HG03575 (cell line): ENCODE measurements around the gene CACNA1I.
"Not testable (repeated sequence)": the region's sequence is repeated elsewhere in the genome, so short reads cannot be mapped to it uniquely, and the experiment has no call there.

ENCODE experiments used
- ATAC-seq: cut with Tn5 transposase; IDR thresholded peaks from one replicate; pipeline ENCODE4 v1.9.1; 2021; ENCODE audit not compliant: unreplicated experiment, insufficient number of reproducible peaks, low FRiP score; ENCODE audit errors: extremely low read depth

CACNA1I gene

DNA sequence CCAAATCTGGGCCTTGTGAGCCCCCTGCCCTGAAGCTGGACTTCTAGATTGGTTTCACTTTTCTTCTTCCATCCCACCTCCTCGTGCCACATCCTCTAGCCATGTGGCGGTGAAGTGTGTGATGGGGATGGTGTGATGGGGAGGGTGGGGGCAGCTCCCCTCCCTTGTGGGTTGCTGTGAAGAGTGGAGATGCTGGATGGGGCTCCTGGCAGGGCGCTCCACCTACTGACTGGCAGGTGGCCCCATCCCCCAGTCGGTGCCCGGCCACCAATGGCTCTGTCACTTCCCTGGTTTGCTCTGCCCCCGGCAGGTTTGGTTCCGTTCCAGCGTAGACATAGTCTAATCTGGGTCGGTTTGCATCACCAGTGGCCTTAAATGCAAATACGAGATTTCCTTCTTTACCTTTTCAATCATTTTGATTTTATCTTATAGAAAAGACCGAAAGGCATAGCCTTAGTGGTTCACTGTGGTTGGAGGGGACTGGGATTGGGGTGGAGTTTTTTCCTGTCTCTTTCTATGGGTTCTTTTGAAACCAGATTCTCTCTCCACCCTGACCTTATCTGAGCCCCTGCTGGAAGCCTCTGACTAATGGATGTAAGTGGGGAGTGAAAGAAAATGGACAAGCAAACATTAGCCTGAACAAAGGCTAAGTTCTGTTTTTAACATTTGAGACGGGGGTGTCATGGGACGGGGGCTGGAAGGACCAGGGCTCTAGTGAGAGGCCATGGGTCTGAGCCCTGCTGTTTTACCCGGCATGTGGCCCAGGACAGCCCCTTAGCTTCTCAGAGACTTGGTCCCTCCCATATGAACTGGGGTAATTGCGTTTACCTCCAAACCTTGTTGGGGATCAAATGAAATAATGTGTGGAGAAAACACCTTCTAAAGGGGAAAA is 149.3 kb downstream of the CACNA1I start:
- no peak for ATAC-seq

DNA sequence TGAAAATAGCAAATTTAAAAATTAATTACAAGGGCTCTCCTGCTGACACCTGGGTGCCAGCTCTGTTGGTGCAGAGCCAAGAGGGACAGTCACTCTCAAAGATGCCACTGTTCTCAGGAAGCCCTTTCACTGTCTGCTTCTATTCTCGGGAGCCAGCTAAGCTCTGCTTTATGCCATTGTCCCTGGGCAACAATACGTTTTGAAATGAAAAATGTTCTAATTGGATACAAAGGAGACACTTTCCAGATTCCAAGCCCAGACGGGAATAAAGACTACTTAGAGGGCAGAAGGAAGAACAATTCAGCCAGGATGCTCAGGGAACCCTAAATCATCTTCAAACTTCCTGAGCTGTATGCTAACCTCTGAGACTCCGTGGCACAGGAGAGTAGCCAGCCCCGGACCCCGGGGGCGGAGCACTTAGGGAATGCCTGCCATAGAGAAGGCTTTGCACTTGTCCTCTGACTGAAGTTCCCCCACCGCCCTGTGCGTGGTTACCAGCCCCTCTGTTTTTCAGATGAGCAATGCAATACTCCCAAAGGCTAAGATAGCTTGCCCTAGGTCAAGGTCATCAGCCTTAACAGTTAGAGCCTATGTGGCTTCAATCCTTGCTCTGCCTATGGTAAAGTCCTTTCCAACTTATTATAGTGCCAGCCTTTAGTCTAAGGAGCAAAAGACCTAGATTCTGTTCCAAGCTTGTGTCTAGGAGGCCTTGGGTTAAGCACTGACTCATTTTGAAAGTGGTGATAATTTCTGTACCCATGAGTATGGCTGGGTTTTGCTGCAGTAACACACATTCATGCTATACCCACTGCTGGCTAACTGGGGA is 150.9 kb downstream of the CACNA1I start:
- ATAC-seq, result no peak

DNA sequence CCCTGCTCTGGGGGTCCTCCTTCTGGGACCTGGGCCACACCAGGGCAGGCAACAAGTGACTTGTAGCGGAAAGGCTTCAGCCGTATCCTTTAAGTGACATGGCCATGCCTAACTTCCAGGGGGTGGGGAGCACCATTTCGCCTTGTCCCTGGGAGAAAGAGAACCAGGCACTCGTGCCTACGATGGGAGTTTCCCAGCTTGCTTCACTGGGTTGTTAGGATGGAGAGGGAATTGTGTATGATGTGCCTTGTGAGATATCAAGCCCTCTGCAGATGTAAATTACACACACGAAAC is 151.4 kb downstream of the CACNA1I start:
- ATAC-seq, result no peak

DNA sequence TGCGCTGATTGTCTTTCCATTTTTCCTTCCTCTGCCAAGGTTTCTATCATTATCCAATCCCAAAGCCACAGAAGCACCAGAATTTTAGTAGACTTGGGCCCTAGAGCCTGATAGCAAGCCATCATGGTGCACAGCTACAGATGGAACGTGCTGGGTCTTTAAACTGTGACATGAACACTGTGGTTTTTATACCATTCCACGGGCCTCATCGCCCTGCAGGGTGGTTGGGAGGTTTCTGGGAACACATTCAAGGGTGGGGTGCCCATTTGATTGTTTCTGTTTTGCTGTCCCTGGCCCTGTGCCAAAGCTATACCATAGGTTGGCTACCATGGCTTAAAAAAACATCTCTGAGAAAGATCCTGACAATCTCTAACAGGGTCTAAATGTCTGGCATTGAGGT is 151.9 kb downstream of the CACNA1I start:
- ATAC-seq, result no peak

DNA sequence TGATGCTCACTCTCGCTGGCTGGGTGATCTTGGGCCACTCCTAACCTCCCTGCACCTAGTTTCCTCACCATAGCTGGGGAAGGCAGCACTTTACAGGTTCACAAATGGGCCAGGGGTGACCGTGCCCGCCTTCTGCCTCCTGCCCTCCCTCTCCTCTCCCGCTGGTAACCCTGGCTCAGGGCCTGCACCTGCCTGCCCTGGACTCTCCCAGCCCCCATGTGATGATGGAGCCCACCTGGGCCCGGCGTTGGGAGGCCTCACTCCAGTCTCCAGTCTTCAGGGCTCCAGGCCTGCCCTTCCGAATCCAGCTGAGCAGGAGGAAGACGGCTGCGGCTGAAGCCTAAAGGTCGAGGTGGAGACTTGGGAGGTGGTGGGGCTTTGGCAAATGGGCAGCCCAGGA is 152.9 kb downstream of the CACNA1I start:
- ATAC-seq, result no peak

DNA sequence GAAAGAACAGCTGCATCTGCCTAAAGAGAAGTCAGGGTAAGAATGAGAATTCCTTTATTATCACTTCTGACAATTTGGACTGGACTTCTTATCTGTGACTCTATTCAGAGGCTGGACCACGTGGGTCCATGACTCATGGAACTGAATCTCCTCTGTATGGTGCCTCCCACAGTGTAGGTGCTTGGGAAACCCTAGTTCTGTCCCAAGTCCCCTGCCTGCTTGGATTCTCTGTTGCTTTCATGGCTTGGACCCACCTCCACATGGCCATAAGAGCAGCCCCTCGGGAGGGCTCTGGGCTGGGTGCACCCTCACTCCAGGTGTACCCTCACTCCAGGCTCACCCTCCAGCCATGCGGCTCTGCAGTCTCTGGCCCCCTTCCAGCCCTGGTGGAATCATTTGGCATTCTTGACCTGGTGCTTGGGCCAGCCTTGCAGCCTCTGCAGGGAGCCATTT is 153.4 kb downstream of the CACNA1I start:
- ATAC-seq, result no peak

DNA sequence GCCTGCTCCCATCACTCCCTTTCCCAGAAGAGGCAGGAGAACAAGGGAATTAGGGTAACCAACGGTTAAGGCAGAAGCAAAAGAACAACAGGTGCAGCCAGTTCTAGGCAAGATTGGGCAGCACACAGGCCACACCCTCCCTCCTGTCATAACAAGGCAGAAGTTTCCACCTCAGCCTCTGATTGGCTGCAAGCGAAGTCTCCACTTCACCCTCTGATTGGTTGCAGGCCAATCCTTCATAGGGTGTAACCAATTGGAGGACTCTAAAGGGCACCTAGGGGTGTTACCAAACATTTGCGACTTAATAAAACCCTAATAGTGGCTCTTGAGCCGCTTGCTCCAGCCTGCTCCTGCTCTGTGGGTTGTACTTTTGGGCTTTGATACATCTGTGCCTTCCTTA is 153.8 kb downstream of the CACNA1I start:
- ATAC-seq, result no peak

DNA sequence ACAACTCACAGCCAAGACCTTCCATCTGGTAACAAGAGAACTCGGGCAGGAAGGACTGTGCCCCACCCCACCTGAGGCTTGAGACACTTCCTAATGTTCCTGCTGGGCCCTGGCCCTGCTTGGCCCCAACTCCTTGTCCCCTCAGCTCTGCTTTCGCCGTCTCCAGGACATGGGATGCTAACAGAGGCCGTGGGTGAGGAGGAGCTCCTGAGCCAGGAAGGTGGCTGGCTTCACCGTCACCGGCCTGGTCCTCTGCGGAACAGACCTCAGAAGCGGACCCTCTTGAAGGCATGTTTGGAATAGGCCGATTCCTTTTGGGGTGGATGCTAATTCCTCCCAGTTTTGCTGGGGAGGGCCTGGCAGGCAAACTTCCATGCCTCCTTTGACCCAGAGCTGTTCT is 154.3 kb downstream of the CACNA1I start:
- no peak for ATAC-seq

DNA sequence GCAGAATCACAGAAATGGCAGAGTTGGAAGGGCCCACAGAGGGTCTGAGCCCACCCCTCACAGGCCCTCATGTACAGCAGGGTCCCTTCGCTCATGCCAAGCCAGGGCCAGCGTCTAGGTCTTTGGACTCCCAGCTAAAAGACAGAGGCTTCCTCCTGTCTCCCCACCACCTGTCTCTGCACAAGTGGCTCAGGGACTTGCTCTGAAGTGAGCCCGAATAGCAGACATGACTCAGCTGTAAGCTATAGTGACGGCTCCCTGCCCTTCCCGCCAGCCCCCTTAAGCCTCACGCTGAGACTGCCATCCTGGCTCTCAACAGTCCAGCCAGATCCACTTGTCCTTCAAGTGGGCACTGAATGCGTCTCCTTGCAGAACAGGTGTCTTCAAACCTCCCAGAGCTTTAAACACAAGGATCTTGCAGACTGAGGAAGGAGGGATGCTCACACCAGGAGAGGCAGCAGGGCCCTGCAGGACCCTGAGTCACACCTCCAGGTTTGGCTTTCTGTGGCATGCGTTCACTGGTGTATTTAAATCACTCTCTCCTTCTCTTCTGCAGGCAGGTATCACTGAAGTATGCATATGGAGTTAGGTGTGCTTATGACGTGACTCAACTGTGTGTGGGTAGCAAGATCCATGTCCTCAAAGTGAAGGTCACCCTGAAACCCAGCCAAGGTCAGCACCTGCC is 154.9 kb downstream of the CACNA1I start:
- ATAC-seq, result no peak

DNA sequence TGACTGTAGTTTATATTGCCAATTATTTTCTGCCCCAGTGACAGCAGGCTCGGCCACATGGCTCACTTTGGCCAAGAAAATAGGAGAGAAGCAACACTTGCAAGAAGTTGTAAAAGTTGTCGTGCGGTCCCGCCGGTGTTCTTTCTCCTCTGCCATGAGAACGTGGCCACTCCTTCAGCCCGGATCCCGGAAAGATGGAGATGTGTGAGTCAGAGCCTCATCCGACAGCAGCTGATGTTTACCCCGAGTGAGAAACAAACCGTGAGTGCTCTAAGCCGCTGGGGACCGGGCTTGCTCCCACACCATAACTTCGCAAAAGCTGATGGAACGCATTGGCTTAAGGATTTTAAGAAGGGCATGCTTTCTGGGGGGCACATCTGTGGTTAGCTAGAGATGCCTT is 157.0 kb downstream of the CACNA1I start:
- ATAC-seq, result no peak

DNA sequence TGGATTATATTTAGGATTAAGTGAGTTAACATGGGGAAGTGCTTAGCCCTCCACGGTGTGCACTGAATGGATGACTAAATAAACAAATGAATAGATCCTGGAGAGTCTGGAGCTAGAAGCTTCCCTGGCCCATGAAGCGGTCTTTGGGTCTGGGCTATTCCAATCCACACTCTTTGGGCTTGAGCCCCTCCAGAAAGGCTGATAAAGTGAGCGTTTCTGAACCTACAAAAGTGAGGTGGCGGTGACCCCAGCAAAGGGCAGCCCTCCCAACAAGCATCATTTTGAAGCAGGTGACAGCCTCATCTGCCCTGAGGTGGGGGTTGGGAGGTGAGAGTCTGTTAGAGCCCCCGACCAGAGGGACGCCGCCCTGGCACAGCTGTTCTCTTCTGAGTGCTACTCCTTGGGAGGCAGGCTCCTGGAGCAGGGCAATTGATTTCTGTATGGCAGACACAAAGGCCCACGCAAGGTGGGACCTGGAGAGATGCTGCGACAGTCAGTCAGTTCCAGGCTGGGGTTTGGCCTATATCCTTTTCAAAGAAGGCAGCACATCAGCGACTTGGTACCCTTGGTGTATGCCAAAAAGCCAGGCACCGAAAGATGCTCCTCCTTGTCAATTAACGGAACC is 157.8 kb downstream of the CACNA1I start:
- ATAC-seq, result no peak

DNA sequence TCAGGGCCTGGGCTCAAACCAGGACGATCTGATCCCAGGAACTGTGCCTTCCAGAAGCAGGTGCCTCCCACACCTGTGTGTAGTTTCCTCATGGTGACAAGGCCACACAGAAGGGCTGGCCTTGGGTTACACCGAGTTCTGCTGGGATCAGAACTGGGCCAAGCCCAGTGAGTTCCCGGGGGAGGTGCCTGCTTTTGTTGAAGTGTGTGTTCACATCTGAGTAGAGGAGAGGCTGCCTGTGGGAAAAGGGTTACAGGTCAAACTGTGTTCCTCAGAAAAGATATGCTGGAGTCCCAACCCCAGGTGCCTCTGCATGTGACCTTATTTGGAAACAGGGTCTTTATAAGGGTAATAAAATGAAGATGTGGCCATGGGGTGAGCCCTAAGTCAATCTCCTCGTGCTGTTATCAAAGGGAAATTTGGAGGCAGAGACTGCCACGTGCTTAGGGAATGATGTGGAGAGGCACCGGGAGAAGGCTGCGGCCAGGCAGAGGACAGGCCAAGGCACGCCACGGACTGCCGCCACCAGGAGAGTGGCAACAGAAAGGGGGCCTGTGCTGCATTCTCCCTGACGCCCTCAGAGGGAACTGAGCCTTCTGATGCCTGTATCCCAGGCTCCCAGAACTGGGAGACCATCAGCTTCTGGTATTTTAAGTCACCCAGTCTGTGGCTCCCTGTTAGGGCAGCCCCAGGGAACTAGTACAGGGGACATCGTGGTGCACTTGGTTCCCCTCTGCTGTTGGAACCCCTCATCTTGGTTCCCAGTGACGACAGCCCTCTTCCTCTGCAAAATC is 158.8 kb downstream of the CACNA1I start:
- no peak for ATAC-seq

DNA sequence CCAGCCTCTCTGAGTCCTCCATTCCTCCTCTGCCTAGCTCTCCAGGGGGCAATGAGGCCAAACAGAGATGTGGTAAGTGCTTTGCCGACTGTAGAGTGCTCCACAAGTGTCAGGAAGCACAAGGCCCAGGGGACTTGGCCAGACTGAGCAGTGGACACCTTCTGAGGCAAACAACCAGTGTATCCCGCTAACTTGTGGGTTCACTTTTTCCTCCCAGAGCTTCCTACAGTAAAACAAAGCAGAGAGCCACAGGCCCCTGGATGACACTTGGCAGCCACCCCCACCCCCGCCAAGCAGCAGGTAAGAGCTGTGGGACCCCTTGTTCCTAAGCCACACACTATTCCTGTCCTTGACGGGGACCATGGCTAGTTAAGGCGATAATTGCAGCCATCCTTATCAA is 160.9 kb downstream of the CACNA1I start:
- no peak for ATAC-seq

DNA sequence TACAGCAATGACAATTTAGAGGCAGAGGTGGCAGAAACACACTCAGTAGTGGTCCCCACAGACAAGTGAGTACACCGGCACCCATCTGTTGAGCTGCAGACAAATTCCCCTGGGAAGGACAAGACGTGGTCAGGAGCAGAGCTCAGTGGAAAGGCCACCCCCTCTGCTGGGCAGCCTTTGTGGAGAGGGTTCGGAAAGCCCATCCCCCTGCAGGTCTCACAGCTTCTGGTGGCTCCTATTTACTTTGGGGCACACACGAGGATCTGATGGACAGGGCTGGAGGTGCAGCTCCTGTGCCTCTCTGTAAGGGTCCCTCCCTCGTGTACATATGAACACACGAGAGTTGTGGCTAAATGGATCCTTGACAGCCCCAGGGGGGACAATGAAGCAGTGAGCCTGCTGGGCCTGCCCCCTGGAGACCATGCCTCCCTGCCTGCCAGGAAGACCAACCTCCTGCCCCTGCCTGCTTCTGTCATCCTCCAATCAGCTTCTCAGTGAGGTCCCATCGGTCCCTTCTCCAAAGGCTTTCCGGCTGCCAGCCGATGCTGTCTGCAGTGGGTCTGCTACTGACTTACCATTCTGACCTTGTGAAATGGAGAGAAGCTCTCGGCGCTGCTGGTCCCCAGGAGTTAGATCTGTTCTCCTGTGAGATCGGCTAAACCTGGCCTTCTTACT is 161.5 kb downstream of the CACNA1I start:
- ATAC-seq, result no peak

DNA sequence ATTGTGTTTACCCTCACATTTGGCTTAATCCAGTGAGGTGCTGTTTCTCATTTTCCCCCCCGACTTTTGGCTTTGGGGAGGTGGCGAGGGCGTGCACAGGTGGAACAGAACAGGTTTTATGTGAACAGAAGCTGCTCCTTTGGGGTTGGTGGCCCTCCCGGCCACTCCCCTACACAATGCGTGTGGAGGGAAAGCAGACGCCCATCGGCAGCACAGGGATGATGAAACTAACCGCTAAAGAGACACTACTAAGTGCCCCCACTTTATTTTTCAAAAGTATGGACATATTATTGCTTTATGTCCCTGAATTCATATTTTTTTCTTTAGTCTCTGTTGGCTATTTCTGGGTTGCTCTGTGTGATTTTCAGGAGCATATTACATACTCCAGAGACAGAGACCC is 162.1 kb downstream of the CACNA1I start:
- ATAC-seq, result no peak

DNA sequence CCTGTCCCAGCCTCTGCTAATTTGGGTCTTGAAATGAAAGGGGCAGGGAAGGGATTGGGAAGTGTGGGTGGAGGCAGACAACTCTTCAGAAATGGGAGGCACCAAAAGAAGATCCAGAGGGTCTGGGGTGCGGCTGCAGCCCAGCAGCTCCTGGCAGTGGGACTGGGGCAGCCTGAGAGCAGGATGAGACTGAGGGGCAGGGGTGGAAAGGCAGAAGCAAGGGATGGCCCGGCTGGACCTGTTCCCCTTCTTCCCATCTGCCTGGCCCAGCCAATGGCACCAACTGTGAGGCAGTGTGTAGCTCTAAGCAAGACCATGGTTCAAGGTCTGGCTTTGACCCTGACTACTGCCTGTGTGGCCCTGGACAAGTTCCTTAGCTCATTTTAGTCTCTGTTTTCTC is 162.6 kb downstream of the CACNA1I start:
- ATAC-seq, result no peak

DNA sequence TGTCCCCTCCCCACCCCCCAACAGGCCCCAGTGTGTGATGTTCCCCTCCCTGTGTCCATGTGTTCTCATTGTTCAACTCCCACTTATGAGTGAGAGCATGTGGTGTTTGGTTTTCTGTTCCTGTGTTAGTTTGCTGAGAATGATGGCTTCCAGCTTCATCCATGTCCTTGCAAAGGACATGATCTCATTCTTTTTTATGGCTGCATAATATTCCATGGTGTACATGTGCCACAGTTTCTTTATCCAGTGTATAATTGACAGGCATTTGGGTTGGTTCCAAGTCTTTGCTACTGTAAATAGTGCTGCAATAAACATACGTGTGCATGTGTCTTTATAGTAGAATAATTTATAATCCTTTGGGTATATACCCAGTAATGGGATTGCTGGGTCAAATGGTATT is 163.5 kb downstream of the CACNA1I start:
- not testable (repeated sequence) for ATAC-seq

DNA sequence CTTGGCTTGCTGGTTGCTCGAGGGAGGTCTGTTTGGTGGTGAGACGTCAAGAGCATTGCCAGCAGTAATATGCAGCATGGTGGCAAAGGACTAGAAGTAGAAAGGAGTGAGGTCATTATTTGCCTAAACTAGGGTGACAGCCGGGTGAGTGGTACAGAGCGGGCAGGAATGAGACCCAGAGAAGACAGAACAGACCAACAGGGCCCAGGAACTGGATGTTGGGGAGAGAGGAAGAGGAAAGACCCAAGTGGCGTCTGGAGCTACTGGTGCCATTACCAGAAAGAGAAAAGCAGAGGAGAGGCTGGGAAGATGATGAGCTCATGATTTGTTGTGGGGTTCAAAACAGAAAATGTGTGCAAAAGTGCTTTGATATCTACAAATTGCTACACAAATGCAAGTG is 164.3 kb downstream of the CACNA1I start:
- ATAC-seq, result no peak
